MCF 10A (cell line): ENCODE results near the gene PGGHG. TPM values are rescaled to one million over a fixed set of nuclear protein-coding genes. Genes with fewer than 3 reads are reported as not detected.

ENCODE experiments used
- BruUV-seq: library from RNA; stranded (reverse); fragments of 400-500 nt; replicated peaks from 2 replicates; lab custom pipeline; 2021; lab: Mats Ljungman, UMichigan
- CTCF ChIA-PET: fragments of 300-600 bp; sonication (Branson Sonifier 250); formaldehyde crosslinking; extraction: SDS; loops from one replicate; lab custom pipeline; 2021; ENCODE audit warnings: antibody characterized with exemption, inconsistent platforms; lab: Yijun Ruan, JAX
- POLR2A ChIA-PET: fragments of 300-600, 350-650 bp; sonication (Branson Sonifier 250); formaldehyde crosslinking; extraction: SDS; loops from one replicate; lab custom pipeline; 2020; ENCODE audit warnings: antibody characterized with exemption, inconsistent platforms; lab: Yijun Ruan, JAX
- DNase-seq: peaks from one replicate; pipeline ENCODE4 v3.0.0-alpha.2; 2018; ENCODE audit not compliant: unreplicated experiment
- H3K27ac Mint-ChIP-seq: one replicate; pipeline ENCODE4 v1.8.0; 2022; ENCODE audit warnings: mild to moderate bottlenecking, low read depth, mixed read lengths; ENCODE audit not compliant: unreplicated experiment
- H3K27me3 Mint-ChIP-seq: one replicate; pipeline ENCODE4 v1.8.0; 2022; ENCODE audit warnings: mixed read lengths; ENCODE audit not compliant: insufficient read depth, unreplicated experiment
- H3K36me3 Mint-ChIP-seq: one replicate; pipeline ENCODE4 v1.8.0; 2022; ENCODE audit warnings: mild to moderate bottlenecking, moderate library complexity, mixed read lengths; ENCODE audit not compliant: insufficient read depth, unreplicated experiment
- H3K4me1 Mint-ChIP-seq: one replicate; pipeline ENCODE4 v1.8.0; 2022; ENCODE audit warnings: mixed read lengths; ENCODE audit not compliant: insufficient read depth, unreplicated experiment
- H3K4me3 Mint-ChIP-seq: one replicate; pipeline ENCODE4 v1.8.0; 2022; ENCODE audit warnings: mild to moderate bottlenecking, moderate library complexity, mixed read lengths; ENCODE audit not compliant: unreplicated experiment
- H3K9me3 Mint-ChIP-seq: one replicate; pipeline ENCODE4 v1.8.0; 2022; ENCODE audit warnings: mixed read lengths; ENCODE audit not compliant: unreplicated experiment
- CTCF ChIP-seq: fragments of 200-600 bp; IDR thresholded peaks from one replicate; pipeline ENCODE4 v1.8.0; 2022; ENCODE audit warnings: antibody characterized with exemption, mild to moderate bottlenecking; ENCODE audit not compliant: unreplicated experiment
- intact Hi-C: fragments of 100-400 bp; cut with micrococcal nuclease; formaldehyde crosslinking; loops from 2 replicates; pipeline ENCODE4 v1.14.1; 2022
- total RNA-seq: library from RNA; stranded (reverse); gene quantifications from 2 replicates; pipeline ENCODE4 v1.2.3, GENCODE V29; 2022

Gene PGGHG
- total RNA-seq, 1 experiment from 2014 or later: 6.3 TPM

DNA sequence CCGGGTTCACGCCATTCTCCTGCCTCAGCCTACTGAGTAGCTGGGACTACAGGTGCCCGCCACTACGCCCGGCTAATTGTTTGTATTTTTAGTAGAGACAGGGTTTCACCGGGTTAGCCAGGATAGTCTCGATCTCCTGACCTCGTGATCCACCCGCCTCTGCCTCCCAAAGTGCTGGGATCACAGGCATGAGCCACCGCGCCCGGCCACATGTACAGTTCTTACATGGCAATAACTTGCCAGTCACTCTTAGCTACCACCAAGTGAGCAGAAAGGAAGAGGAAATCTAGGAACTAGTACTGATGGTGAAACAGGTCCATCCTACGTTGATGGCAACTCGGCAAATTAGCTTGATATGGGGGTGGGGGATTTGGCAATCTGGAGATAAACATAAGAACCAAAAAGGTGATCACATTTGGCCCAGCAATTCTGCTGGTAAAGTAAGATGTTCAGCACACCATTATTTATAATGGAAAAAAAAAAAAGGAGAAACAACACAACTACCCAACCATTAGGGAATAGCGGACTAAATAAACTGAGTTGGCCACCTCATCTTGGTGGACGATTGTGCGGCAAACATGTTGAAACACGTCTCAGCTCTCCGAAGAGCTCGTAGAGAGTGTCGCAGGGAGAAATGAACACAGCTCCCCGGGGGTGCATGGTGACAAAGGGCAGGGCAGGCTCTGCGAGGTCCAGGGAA lies 5.4 kb upstream of the PGGHG start:
- H3K27me3 Mint-ChIP-seq: peaks cover 36% of the 10 kb centered on the region
- peaks cover 6% of the 10 kb centered on the region for H3K4me1 Mint-ChIP-seq

GRCh38 chr11:284105-285020 lies 4.6 kb upstream of the PGGHG start:
- no peak for TF ChIP-seq CTCF
- BruUV-seq: no TSS peak
- no peak for DNase-seq
- H3K36me3 Mint-ChIP-seq: no peaks in the 10 kb centered on the region
- CTCF ChIA-PET: interaction anchor here (2.2 kb wide), 1 partner anchor 34 kb away, joined by 12 read pairs; no protein-coding TSS in a partner anchor
- POLR2A ChIA-PET: interaction anchor here (0.6 to 1.5 kb wide), 5 partner anchors 19 to 77 kb away, joined by 3 to 4 read pairs (median 3); partner anchors contain the start of genes BET1L, PSMD13 and RIC8A
- peaks cover 6% of the 10 kb centered on the region for H3K4me1 Mint-ChIP-seq
- peaks cover 34% of the 10 kb centered on the region for H3K27me3 Mint-ChIP-seq
- peak overlapping the region; percentile 63 for H3K27ac Mint-ChIP-seq
- H3K4me3 Mint-ChIP-seq: peak overlapping the region; percentile 43
- H3K9me3 Mint-ChIP-seq: no peaks in the 10 kb centered on the region
- intact Hi-C loops: no loop called here

More for the DNA sequence above, 5.4 kb upstream of the PGGHG start:
- peak overlapping the region; percentile 63 for H3K27ac Mint-ChIP-seq
- H3K9me3 Mint-ChIP-seq: no peaks in the 10 kb centered on the region
- ChIA-PET POLR2A (interaction anchor here (1.2 to 1.5 kb wide), 3 partner anchors 18 to 76 kb away, joined by 3 read pairs; partner anchors contain the start of genes BET1L and RIC8A), CTCF (interaction anchor here (2.2 kb wide), 1 partner anchor 33 kb away, joined by 12 read pairs; no protein-coding TSS in a partner anchor)
- peak; percentile 36 for DNase-seq
- intact Hi-C loops: no loop called here
- peak overlapping the region; percentile 43 for H3K4me3 Mint-ChIP-seq
- BruUV-seq: no TSS peak
- TF ChIP-seq CTCF: no peak
- H3K36me3 Mint-ChIP-seq: no peaks in the 10 kb centered on the region

DNA sequence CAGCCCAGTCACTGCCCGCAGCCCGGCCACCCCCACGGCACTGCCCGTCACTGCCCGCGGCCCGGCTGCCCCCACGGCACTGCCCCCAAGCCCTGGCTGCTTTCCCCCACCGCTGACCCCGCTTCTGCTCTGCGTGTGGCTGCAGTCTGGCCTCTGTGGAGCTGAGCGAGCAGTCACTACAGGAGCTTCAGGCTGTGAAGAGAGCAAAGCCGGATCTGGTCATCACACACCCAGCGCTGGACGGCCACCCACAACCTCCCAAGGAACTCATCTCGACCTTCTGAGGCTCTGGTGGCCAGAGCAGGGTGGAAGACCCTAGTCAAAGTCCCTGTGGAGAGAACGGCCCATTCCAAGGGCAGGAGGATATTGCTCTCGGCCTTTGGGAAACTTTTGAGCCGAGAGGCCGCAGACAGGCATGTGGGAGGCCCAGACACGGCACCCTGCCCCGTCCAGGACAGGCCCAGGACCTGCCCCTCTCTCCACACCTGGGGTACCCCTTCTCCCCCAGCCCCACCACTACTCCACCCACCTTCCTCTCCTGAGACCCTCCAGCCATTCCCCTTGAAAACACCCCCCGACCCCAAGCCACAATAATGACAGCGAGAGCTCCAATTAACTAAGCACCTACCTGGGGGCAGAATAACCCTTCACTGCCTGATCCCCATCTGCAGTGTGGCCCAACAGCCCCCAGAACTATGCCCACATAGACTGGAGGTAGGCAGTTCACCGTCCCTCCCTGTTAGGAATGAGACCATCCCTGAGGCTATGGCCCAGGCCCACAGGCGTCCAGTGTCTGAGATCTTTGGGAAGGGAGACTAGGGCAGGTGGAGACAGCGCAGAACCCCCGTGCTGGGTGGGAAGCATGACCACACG lies 3.7 kb upstream of the PGGHG start:
- Mint-ChIP-seq H3K36me3 (no peaks in the 10 kb centered on the region), H3K27ac (no peak overlapping the region), H3K4me1 (peaks cover 6% of the 10 kb centered on the region), H3K27me3 (peaks cover 34% of the 10 kb centered on the region), H3K9me3 (no peaks in the 10 kb centered on the region), H3K4me3 (no peak overlapping the region)
- POLR2A ChIA-PET: interaction anchor here (0.6 to 1.3 kb wide), 3 partner anchors 26 to 48 kb away, joined by 3 to 4 read pairs (median 3); partner anchors contain the start of gene PSMD13
- no TSS peak for BruUV-seq
- intact Hi-C loops: no loop called here
- TF ChIP-seq CTCF: no peak
- CTCF ChIA-PET: interaction anchor here (1.2 kb wide), 1 partner anchor 34 kb away, joined by 3 read pairs; no protein-coding TSS in a partner anchor
- DNase-seq: no peak
